ENCODE measurements around the gene SH2D3A. TPM values are rescaled to one million over a fixed set of nuclear protein-coding genes. Genes with fewer than 3 reads are reported as not detected.

Gene SH2D3A
- total RNA-seq, 1 experiment from 2014 or later: 0.95 TPM

DNA sequence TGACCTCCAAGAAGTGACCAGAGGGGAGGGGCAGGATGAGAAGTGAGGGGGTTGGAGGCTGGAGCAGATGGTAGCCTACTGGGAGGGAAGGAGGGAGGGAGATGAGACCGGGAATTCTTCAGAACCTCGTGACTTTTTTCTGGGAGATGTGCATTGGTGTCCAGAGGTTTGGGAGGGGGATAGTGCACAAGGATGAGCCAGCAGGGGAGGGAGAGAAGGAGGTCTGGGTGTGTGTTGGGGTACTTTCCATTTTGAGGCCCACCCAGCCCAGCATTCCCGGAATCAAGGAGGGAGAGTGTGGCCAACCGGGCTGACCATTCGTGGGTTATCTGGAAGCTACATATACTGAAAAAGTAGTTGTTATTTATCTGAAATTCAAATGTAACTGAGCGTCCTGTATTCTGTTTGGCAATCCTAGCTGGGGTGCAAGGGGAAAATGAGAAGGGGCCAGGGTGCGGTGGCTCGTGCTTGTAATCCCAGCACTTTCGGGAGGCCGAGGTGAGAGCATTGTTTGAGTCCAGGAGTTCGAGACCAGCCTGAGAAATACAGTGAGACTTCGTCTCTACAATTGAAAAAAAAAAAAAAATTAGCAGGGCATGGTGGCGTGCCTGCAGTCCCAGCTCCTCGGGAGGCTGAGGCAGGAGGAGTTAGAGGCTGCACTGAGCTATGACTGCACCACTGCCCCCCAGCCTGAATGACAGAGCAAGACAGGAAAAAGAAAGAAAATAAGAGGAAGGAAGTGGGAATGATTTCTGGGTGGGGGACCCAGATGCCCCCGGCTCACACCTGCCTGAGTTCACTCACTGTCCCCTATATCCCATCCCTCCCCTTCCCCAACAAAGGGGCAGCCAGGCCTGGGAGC, 42.4 kb downstream of the SH2D3A start:
- no peak for DNase-seq (ENCODE audit: low spot score)
- peaks cover 4% of the 10 kb centered on the region for H3K4me1 ChIP-seq (ENCODE audit: insufficient read depth, low read length, poor library complexity, severe bottlenecking)
- H3K9me3 ChIP-seq (ENCODE audit: low read depth, low read length, poor library complexity, severe bottlenecking): no peaks in the 10 kb centered on the region
- H3K27me3 ChIP-seq (replicated peaks; ENCODE audit: insufficient read depth, low read depth, low read length, poor library complexity): no peaks in the 10 kb centered on the region
- no peak overlapping the region for H3K27ac ChIP-seq (ENCODE audit: low read depth, low read length, poor library complexity, severe bottlenecking)
- ChIA-PET POLR2A (ENCODE audit: low non-redundant PET) (no interaction called here), CTCF (no interaction called here)
- no TSS peak for BruUV-seq (replicated peaks)
- H3K36me3 ChIP-seq (ENCODE audit: insufficient read depth, low read length, poor library complexity, severe bottlenecking): no peaks in the 10 kb centered on the region
- no peak overlapping the region for H3K4me3 ChIP-seq (ENCODE audit: low read depth, low read length, poor library complexity, severe bottlenecking)
- TF ChIP-seq, protein P1, sequence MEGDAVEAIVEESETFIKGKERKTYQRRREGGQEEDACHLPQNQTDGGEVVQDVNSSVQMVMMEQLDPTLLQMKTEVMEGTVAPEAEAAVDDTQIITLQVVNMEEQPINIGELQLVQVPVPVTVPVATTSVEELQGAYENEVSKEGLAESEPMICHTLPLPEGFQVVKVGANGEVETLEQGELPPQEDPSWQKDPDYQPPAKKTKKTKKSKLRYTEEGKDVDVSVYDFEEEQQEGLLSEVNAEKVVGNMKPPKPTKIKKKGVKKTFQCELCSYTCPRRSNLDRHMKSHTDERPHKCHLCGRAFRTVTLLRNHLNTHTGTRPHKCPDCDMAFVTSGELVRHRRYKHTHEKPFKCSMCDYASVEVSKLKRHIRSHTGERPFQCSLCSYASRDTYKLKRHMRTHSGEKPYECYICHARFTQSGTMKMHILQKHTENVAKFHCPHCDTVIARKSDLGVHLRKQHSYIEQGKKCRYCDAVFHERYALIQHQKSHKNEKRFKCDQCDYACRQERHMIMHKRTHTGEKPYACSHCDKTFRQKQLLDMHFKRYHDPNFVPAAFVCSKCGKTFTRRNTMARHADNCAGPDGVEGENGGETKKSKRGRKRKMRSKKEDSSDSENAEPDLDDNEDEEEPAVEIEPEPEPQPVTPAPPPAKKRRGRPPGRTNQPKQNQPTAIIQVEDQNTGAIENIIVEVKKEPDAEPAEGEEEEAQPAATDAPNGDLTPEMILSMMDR (conservative IDR thresholded peaks at IDR 0.05; ENCODE audit: low read depth, low read length): no peak
- TF ChIP-seq EZH2 (IDR thresholded peaks at IDR 0.05; ENCODE audit: borderline replicate concordance, low read depth, low read length, poor library complexity, severe bottlenecking): no peak
- intact Hi-C loops (cut with micrococcal nuclease; ENCODE audit: unreplicated experiment): no loop called here

DNA sequence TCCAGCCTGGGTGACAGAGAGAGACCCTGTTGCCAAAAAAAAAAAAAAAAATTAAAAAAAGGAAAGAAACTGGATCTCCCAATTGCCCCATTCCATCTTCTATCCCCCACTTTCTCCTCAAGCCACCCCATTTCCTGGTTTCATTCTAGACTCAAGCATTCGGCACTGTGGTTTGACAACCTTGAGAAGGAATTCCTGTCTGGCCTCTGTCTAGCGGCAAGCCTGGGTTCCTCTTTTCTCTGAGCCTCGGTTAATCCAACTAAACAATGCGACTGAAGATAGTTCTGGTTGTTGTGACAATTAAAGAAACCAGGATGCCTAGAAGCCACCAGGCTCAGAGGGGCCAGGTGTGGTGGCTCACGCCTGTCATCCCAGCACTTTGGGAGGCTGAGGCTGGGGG, 43.5 kb downstream of the SH2D3A start:
- no TSS peak for BruUV-seq (replicated peaks)
- intact Hi-C loops (cut with micrococcal nuclease; ENCODE audit: unreplicated experiment): no loop called here

DNA sequence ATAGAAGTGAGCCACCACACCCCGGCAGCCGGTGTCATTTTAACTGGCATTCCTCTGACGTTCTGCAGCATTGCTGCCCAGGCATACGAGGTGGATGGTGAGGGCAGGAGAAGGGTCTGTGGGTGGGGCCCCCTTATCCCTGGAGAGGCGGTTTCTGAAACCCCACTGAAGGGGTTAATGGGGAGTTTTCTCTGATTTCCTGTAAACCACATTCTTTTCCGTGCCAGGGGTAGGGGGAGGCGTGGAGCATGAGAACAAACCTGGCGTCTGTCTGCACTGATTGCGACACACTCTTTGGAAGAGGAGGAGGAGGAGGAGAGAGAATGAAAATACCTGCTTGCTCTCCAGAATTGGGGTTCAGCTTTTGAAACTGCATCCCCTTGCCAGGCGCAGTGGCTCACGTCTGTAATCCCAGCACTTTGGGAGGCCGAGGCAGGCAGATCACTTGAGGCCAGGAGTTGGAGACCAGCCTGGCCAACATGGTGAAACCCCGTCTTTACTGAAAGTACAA, 44.1 kb downstream of the SH2D3A start:
- no peak overlapping the region for H3K4me3 ChIP-seq (ENCODE audit: low read depth, low read length, poor library complexity, severe bottlenecking)
- H3K36me3 ChIP-seq (ENCODE audit: insufficient read depth, low read length, poor library complexity, severe bottlenecking): no peaks in the 10 kb centered on the region
- H3K27ac ChIP-seq (ENCODE audit: low read depth, low read length, poor library complexity, severe bottlenecking): no peak overlapping the region
- H3K27me3 ChIP-seq (replicated peaks; ENCODE audit: insufficient read depth, low read depth, low read length, poor library complexity): no peaks in the 10 kb centered on the region
- H3K9me3 ChIP-seq (ENCODE audit: low read depth, low read length, poor library complexity, severe bottlenecking): no peaks in the 10 kb centered on the region
- intact Hi-C loops (cut with micrococcal nuclease; ENCODE audit: unreplicated experiment): no loop called here
- no TSS peak for BruUV-seq (replicated peaks)
- ChIA-PET POLR2A (ENCODE audit: low non-redundant PET) (no interaction called here), CTCF (no interaction called here)
- peaks cover 4% of the 10 kb centered on the region for H3K4me1 ChIP-seq (ENCODE audit: insufficient read depth, low read length, poor library complexity, severe bottlenecking)
- TF ChIP-seq EZH2 (IDR thresholded peaks at IDR 0.05; ENCODE audit: borderline replicate concordance, low read depth, low read length, poor library complexity, severe bottlenecking): no peak
- DNase-seq (ENCODE audit: low spot score): peak; percentile 34

More for the DNA sequence above, 43.5 kb downstream of the SH2D3A start:
- no peak for DNase-seq (ENCODE audit: low spot score)
- peaks cover 4% of the 10 kb centered on the region for H3K4me1 ChIP-seq (ENCODE audit: insufficient read depth, low read length, poor library complexity, severe bottlenecking)
- no peak for TF ChIP-seq EZH2 (IDR thresholded peaks at IDR 0.05; ENCODE audit: borderline replicate concordance, low read depth, low read length, poor library complexity, severe bottlenecking)
- TF ChIP-seq, protein P1 (conservative IDR thresholded peaks at IDR 0.05; ENCODE audit: low read depth, low read length): no peak
- no peak overlapping the region for H3K27ac ChIP-seq (ENCODE audit: low read depth, low read length, poor library complexity, severe bottlenecking)
- no peak overlapping the region for H3K4me3 ChIP-seq (ENCODE audit: low read depth, low read length, poor library complexity, severe bottlenecking)
- H3K9me3 ChIP-seq (ENCODE audit: low read depth, low read length, poor library complexity, severe bottlenecking): no peaks in the 10 kb centered on the region
- ChIA-PET CTCF (no interaction called here), POLR2A (ENCODE audit: low non-redundant PET) (no interaction called here)
- H3K36me3 ChIP-seq (ENCODE audit: insufficient read depth, low read length, poor library complexity, severe bottlenecking): no peaks in the 10 kb centered on the region
- H3K27me3 ChIP-seq (replicated peaks; ENCODE audit: insufficient read depth, low read depth, low read length, poor library complexity): no peaks in the 10 kb centered on the region

All from A673 (cell line).